ENCODE data around the gene AZGP1. TPM values are rescaled to one million over a fixed set of nuclear protein-coding genes. Genes with fewer than 3 reads are reported as not detected.
"Not testable (repeated sequence)": the region's sequence is repeated elsewhere in the genome, so short reads cannot be mapped to it uniquely, and the experiment has no call there.

AZGP1 gene
- total and polyA plus RNA-seq, 2 of the 13 experiments (the other 11 are each of a cell fraction or from before 2014, with no cell fraction given) = 93.8 to 229 TPM

DNA sequence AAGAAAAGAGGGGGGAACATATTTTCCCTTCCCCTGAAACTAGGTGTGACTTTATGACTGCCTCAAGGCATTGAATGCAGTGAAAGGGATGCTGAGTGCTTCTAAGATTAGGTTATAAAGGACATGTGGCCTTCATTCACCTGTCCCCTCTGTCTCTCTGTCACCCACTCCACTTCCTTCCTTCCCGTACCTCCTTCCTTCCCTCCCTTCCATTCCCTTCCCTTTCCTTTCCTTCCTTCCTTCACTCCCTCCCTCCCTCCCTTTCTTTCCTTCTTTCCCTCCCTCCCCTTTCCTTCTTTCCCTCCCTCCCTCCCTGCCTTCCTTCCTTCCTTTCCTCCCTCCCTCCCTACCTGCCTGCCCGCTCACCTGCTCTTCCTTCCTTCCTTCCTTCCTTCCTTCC, 35.1 kb upstream of the AZGP1 start:
- no peak for ATAC-seq
- POLR2A ChIA-PET = interaction anchor here (0.6 to 1.2 kb wide), 2 partner anchors 9 to 42 kb away, joined by 3 read pairs; no protein-coding TSS in a partner anchor
- WGBS (ENCODE audit: low lambda C conversion rate) = 93% methylated on average over 2 of the region's 2 CpGs
- no peak overlapping the region for H3K4me3 ChIP-seq (replicated peaks in 1 of 3; ENCODE audit: insufficient read depth in 1 of 3, low read depth in 2 of 3, low read length in 3 of 3)
- FAIRE-seq = no peak
- H3K4me1 ChIP-seq (ENCODE audit: insufficient read depth, low read length) = peaks cover 95% of the 10 kb centered on the region
- TF ChIP-seq ATF7 (IDR thresholded peaks at IDR 0.05) (no peak), ATF7 (CRISPR knock-in tag; IDR thresholded peaks at IDR 0.05) (no peak), HNRNPK (IDR thresholded peaks at IDR 0.05; ENCODE audit: low read depth, low read length, poor library complexity, severe bottlenecking) (peak; percentile 84), ZNF225 (CRISPR knock-in tag; IDR thresholded peaks at IDR 0.05) (no peak), PCBP2 (optimal IDR thresholded peaks at IDR 0.05; ENCODE audit: low read depth, low read length, poor library complexity, severe bottlenecking) (peak; percentile 74)
- in situ Hi-C loops (cut with HindIII; ENCODE audit: extremely low pct_ligation_motif_present, low pct_unique_long_range_greater_than_20kb) (no loop called here), intact Hi-C loops (cut with micrococcal nuclease; ENCODE audit: unreplicated experiment) (no loop called here)
- no peak overlapping the region for H3K9ac ChIP-seq (ENCODE audit: insufficient read depth, low read depth, low read length)
- H3K27me3 ChIP-seq (ENCODE audit: control insufficient read depth in 1 of 2, insufficient read depth in 2 of 2, low read length in 2 of 2) = no peaks in the 10 kb centered on the region; a peak in 1 of 5 replicates
- H3K9me3 ChIP-seq (ENCODE audit: low read length) = no peaks in the 10 kb centered on the region
- H3K36me3 ChIP-seq (replicated peaks in 1 of 2; ENCODE audit: control insufficient read depth in 1 of 2, insufficient read depth in 2 of 2, low read length in 2 of 2) = no peaks in the 10 kb centered on the region
- H4K20me1 ChIP-seq (ENCODE audit: insufficient read depth, low read length) = no peaks in the 10 kb centered on the region
- H3K79me2 ChIP-seq (ENCODE audit: insufficient read depth, low read length) = peaks cover 4% of the 10 kb centered on the region
- no peak overlapping the region for H3K27ac ChIP-seq (ENCODE audit: extremely low read length, insufficient read depth, low read length)
- no TSS peak for BruUV-seq (replicated peaks)
- CTCF ChIA-PET (ENCODE audit: low intra/inter-chr PET ratio, low total read pairs) = no interaction called here
- H2AFZ ChIP-seq (ENCODE audit: low read length) = no peak overlapping the region
- DNase-seq (ENCODE audit: low spot score) = no peak
- no peak overlapping the region for H3K4me2 ChIP-seq (ENCODE audit: low read depth, low read length)

DNA sequence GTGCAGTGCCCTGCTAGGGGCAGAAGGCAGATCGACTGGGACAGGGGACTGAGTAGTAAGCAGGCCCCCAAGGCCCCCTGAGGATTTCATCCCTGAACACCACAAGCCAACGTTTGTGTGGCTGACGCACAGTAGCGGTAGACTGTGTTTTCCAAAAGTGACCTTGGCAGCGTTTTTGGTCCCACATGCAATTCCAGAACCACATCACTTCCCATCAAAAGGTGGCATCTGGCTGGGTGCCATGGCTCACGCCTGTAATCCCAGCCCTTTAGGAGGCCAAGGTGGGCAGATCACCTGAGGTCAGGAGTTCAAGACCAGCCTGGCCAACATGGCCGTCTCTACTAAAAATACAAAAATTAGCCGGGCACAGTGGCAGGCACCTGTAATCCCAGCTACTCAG, 34.1 kb upstream of the AZGP1 start:
- POLR2A ChIA-PET = interaction anchor here (1.2 kb wide), 1 partner anchor 14 kb away, joined by 5 read pairs; no protein-coding TSS in a partner anchor
- H3K36me3 ChIP-seq (replicated peaks in 1 of 2; ENCODE audit: control insufficient read depth in 1 of 2, insufficient read depth in 2 of 2, low read length in 2 of 2); H2AFZ ChIP-seq (ENCODE audit: low read length); BruUV-seq (replicated peaks); H3K27me3 ChIP-seq (ENCODE audit: control insufficient read depth in 1 of 2, insufficient read depth in 2 of 2, low read length in 2 of 2); FAIRE-seq; H3K9me3 ChIP-seq (ENCODE audit: low read length); H4K20me1 ChIP-seq (ENCODE audit: insufficient read depth, low read length); H3K9ac ChIP-seq (ENCODE audit: insufficient read depth, low read depth, low read length); in situ Hi-C loops (cut with HindIII; ENCODE audit: extremely low pct_ligation_motif_present, low pct_unique_long_range_greater_than_20kb); ATAC-seq; intact Hi-C loops (cut with micrococcal nuclease; ENCODE audit: unreplicated experiment); DNase-seq (ENCODE audit: low spot score); CTCF ChIA-PET (ENCODE audit: low intra/inter-chr PET ratio, low total read pairs); H3K79me2 ChIP-seq (ENCODE audit: insufficient read depth, low read length); H3K4me2 ChIP-seq (ENCODE audit: low read depth, low read length); H3K4me3 ChIP-seq (replicated peaks in 1 of 3; ENCODE audit: insufficient read depth in 1 of 3, low read depth in 2 of 3, low read length in 3 of 3): not testable (repeated sequence)
- TF ChIP-seq RARA (CRISPR knock-in tag; IDR thresholded peaks at IDR 0.05) (peak; percentile 50), HOXA3 (CRISPR knock-in tag; IDR thresholded peaks at IDR 0.05) (peak; percentile 24; the same call in 1 of the 2 replicates), NCOA2 (CRISPR knock-in tag; IDR thresholded peaks at IDR 0.05) (0 out of 2 replicates have a peak, but pooled peaks have one; percentile 15), SALL1 (CRISPR knock-in tag; IDR thresholded peaks at IDR 0.05) (peak; percentile 21; the same call in 1 of the 2 replicates), ZMYM2 (CRISPR knock-in tag; IDR thresholded peaks at IDR 0.05) (0 out of 2 replicates have a peak, but pooled peaks have one; percentile 35), ZBTB38 (CRISPR knock-in tag; IDR thresholded peaks at IDR 0.05) (peak; percentile 15; the same call in 1 of the 2 replicates)
- TF ChIP-seq, protein P1, sequence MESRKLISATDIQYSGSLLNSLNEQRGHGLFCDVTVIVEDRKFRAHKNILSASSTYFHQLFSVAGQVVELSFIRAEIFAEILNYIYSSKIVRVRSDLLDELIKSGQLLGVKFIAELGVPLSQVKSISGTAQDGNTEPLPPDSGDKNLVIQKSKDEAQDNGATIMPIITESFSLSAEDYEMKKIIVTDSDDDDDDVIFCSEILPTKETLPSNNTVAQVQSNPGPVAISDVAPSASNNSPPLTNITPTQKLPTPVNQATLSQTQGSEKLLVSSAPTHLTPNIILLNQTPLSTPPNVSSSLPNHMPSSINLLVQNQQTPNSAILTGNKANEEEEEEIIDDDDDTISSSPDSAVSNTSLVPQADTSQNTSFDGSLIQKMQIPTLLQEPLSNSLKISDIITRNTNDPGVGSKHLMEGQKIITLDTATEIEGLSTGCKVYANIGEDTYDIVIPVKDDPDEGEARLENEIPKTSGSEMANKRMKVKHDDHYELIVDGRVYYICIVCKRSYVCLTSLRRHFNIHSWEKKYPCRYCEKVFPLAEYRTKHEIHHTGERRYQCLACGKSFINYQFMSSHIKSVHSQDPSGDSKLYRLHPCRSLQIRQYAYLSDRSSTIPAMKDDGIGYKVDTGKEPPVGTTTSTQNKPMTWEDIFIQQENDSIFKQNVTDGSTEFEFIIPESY (CRISPR knock-in tag; IDR thresholded peaks at IDR 0.05) = peak; percentile 96
- TF ChIP-seq, protein P2, sequence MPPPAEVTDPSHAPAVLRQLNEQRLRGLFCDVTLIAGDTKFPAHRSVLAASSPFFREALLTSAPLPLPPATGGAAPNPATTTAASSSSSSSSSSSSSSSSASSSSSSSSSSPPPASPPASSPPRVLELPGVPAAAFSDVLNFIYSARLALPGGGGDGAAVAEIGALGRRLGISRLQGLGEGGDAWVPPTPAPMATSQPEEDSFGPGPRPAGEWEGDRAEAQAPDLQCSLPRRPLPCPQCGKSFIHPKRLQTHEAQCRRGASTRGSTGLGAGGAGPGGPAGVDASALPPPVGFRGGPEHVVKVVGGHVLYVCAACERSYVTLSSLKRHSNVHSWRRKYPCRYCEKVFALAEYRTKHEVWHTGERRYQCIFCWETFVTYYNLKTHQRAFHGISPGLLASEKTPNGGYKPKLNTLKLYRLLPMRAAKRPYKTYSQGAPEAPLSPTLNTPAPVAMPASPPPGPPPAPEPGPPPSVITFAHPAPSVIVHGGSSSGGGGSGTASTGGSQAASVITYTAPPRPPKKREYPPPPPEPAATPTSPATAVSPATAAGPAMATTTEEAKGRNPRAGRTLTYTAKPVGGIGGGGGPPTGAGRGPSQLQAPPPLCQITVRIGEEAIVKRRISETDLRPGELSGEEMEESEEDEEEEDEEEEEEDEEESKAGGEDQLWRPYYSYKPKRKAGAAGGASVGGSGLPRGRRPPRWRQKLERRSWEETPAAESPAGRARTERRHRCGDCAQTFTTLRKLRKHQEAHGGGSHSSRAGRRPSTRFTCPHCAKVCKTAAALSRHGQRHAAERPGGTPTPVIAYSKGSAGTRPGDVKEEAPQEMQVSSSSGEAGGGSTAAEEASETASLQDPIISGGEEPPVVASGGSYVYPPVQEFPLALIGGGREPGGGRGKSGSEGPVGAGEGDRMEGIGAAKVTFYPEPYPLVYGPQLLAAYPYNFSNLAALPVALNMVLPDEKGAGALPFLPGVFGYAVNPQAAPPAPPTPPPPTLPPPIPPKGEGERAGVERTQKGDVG (CRISPR knock-in tag; IDR thresholded peaks at IDR 0.05; ENCODE audit: borderline replicate concordance) = 0 out of 2 replicates have a peak, but pooled peaks have one; percentile 44
- WGBS (ENCODE audit: low lambda C conversion rate) = 79% methylated on average over 6 of the region's 8 CpGs
- peak overlapping the region; percentile 79 for H3K27ac ChIP-seq (ENCODE audit: extremely low read length, insufficient read depth, low read length)
- peaks cover 100% of the 10 kb centered on the region for H3K4me1 ChIP-seq (ENCODE audit: insufficient read depth, low read length)

Data from HepG2 (cell line).